HG03045 (cell line): ENCODE results near the gene WDFY4.

ENCODE experiments used
- ATAC-seq: cut with Tn5 transposase; IDR thresholded peaks from one replicate; pipeline ENCODE4 v1.9.1; 2021; ENCODE audit warnings: mild to moderate bottlenecking, moderate library complexity; ENCODE audit not compliant: unreplicated experiment

WDFY4 gene

DNA sequence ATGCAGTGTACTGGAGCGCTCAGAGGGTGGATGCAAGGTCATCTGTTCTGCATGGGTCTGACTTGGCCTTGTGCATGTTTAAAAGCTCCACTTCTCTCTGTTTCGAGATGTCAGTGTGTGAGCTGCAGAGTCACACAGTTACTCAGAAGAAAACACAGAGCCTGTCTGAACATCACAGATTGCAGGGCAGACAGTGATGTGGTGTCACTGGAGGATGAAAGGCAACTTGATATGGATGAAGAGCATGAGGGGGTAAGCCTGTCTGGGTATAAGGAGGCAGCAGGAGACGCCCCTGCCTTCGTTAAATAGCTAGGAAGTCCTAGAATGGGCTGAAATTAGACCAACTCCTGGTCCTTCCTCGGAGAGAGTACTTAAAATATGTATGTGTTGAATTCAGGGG lies 322.5 kb downstream of the WDFY4 start:
- ATAC-seq: no peak

DNA sequence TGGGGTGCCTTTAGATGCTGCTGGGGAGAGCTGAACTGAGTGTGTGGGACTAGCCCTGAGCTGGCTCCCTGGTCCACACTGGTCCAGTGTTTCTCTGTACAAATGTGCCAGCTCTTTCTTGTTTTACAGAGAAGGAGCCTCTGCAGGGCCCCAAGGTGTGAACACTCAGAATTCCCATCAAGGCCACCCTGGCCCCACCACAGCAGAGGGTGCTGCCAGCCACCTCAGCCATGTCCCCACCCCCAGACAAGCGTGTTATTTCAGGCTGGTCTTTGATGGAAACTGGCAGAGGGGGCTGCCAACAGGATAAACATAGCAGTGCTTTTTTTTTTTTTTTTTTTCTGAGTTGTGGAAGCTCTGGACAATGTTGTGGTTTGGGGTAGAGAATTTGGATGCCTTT lies 323.4 kb downstream of the WDFY4 start:
- no peak for ATAC-seq

DNA sequence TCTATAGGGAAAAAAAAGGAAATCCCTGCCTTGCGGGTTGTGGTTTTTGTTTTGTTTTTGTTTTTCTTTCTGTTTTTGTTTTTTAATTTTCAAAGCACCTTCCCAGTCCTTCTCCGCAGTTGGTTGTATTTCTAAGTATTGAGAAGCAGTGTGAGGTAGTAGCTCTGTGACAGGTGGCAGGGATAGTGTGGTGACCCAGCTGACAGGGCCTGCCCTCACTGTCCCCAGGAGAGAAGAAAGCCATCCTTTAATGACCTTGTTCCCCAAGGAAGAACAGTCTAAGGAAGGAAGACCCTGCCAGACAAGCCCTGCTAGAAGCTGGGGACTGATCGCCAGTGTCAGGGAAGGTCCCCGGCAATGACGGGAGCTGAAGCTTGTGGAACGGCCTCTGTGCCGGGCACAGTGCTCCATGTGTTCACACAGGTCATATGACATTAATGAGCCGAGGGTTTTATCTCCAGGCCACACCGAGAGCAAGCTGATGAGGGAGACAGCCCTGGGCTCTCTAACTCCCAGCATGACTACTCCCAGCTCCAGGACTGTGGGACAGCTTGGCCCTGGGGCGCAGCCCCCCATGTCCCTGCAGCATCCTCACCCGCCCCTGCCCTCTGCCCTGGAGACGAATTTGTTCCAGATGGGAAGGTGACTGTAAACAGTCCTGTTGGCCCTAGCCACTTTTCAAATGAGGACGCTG lies 324.0 kb downstream of the WDFY4 start:
- no peak for ATAC-seq

DNA sequence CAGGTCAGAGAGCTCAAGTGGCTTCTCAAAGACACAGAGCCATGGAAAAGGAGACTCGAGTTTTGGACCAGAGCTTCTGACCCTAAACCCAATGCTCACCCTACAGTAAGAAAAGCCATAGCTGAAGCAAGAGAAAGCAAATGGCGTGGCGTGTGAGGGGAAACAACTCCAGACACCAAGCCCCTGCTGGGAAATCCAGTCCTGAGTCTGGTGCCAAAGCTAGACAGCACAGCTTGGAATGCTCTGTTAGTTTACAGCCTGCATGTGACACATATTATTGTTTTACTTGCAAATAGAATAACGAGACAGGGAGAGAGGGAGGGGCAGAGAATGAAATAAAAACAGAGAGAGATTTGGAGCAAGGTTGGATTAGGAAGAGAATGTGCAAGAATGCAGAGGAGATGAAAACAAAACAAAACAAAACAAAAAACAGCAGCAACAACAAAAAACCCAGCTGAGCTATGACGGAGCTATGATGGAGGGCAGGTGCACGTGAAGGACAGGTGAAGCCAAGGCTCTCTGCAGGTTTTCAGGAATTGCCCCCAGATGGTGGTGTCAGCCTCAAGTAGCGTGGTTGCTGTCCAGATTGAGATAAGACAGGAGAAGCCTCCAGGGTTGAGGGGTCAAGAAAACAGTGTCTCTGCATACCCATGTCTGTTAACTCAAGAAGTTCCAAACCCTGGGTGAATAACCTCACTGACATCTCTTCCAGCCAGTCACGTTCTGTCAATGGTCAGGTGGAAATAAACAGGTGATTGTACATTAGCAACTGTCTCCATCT lies 324.7 kb downstream of the WDFY4 start:
- ATAC-seq: no peak

DNA sequence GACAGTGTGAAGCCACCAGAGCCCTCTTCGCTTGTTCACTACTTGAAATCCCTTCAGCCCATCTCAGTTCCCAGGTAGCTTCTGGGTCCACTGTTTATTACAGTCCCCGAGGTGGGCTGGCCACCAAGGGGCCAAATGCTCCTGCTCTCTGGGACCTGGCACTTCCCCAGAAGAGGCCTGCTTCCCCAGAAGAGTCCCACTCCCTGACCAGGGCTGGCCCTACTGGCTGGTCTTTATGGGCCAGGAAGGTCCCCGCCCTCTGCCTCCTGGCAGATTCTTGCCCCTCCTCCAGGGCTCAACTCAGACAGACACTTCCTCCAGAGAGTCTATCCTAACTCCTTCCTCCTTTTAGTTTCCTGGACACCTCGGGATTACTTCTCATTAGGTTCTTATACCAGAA lies 325.6 kb downstream of the WDFY4 start:
- ATAC-seq: no peak

DNA sequence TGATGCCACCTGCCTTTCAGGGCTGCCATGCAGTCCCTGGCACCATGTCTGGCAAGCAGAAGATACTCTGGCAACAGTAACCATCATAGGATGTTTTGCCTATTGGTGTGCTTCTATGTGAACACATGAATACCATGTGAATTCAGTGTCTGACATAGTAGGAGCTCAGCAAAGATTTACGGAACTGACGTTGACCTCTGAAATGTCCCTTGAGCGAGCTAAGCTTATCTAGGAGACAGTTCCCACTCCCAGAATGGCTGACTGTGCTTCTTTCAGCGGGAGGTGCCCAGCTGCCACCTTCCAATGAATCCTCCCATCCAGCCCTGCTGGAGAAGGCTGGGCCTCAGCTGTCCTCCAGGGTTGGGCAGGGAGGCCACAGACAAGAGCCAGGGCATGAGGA lies 326.2 kb downstream of the WDFY4 start:
- ATAC-seq: no peak

DNA sequence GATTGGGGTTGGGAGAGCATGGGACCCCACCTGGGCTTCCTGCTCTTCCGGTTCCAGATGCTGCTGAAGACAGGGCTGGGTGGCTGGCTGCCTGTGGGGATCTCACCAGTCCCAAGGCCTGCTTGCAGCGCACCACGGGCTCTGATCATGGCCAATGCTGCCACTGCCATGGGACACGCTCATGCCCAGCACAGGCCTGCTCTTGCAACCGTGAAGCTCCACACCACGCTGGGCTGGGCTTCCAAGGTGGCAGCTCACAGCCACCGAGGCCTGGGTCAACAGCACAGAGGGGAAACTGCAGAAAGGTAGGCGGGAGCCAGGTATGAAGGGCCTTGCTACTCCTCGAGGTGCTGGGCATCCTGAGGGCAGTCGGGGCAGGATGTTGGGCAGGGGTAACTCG lies 327.1 kb downstream of the WDFY4 start:
- no peak for ATAC-seq

DNA sequence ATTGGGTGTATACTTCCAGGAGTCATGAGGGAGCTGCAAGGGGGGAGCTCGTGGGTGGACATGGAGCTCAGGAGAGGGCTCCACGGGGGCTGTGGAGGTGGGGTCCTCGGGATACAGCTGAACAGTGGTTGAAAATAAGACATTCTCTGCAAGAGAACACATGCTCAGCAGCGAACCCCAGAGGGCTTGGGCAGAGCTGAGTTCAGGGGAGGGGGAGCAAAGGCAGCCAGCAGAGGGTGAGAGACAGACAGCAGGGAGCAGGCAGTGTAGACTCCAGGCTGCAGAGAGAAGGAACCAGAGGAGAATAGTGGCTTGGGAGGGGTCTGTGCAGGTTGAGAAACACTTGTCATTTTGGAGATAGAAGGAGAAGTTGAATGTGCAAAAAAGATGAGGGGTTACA lies 327.9 kb downstream of the WDFY4 start:
- no peak for ATAC-seq

DNA sequence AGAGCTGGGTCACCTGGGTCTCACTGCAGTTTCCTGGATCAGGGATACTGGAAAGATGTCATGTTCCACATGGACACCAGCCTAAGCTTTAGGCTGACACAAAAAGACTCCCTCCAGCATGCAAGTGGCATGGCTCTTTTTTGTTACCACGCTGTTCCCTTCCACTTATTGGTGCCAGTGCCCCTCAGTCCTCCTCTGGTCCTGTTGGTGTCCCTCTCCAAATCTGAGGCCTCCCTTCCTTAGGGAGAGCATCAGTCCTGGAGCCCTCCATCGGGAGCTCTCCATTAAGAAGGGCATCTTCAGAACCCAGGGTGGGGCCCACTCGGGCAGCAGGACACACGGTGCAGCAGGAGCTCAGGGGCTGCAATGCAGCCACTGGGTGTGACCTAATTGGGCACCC lies 331.0 kb downstream of the WDFY4 start:
- ATAC-seq: no peak

DNA sequence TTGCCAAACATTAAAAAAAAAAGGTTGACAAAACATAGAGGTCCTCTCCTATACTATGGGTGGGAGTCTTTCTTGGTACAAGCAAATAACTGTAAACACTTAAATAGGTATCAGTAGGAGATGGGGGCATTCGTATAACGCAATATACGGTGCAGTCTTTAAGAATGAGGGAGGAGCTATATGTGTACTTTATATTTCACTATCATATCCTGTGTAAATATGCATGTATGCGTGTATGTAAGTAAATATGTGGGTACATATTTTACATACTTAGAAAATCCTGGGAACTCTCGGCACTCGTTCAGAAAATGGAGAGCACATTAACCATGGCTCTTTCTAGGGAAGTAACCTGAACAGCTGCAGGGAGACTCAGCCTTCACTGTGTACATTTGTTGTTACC lies 337.0 kb downstream of the WDFY4 start:
- ATAC-seq: no peak

DNA sequence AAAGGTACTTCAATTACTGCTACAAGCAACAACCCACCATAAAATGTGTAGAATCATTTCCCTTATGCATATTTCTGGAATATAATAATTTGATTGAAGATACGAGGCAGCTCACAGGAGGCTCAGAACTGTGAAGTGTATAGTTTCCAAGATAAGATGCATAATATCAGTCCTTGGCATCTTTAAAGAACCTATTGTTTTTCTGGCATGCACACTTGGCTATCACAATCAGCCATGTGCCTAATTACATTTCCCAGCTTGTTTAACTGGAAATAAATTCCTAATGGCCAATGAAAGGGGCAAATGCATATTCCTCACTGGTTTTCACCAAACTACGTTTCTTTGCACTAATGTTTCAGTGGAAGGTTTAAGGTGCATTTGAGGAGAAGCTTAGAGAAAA lies 338.4 kb downstream of the WDFY4 start:
- ATAC-seq: no peak

DNA sequence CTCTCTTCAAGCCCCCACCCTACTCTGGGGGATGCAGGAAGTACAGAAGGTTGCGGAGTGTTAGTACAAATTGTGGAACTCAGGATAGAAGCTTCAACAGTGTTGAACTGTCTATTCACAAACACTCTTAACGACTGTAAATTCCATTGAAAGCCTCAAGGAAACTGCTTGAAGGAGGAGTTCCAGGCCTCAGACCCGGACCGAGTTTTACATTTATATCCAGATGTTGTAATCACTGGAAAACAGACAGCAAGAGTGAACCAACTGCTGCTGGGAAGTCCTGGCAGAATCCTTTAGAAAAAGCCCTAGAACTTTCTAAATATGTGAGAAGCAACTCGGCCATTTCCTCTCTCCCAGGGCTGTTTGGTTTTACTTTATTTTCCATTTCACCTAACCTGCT lies 339.1 kb downstream of the WDFY4 start:
- ATAC-seq: no peak

DNA sequence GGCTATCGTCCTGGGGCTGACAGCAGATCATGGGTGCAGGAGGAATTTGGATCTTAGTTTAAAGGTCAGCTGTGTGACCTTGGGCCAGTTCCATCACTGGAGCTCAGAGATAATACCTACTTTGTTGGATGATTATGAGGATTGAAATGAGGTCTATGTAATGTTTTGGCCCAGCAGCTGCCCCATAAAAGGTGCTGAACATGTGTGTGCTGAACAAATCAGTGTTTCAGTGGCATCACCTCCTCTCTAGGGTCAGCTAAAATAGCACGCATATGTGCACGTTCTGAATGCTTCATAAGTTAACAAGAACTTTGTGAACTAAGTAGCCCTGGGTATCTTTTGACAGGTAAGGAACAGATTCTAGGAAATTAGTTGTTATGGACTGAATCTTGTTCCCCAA lies 339.8 kb downstream of the WDFY4 start:
- ATAC-seq: no peak

DNA sequence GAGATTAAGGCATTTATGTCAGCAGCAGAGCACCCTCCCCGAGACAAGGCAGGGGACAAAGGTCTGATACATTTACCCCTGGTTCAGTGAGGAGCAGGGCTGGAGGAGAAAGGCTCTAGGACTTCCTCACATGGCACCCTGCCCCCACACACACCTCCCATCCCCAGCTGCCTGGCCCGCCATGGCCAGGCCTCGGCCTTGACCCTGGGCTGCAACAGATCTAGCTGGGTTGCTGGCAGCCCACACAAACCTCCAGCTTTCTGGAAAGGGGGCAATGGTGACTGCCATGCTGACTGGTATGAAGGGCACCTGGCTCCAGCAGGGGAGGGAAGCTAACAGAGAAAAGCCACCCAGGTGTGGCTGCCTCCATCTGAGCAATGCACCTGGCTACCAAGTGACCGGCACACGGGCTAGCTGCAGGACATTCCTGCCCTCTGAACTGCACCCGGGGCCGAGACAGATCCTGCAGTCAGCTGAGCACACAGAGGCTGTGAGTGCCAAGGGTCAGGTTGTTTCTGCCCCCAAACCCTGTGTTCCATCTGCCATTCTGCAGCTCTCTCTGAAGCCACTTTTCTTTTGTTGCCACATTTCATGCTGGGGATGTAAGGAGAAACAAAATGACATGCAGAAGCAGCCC lies 340.8 kb downstream of the WDFY4 start:
- ATAC-seq: no peak

DNA sequence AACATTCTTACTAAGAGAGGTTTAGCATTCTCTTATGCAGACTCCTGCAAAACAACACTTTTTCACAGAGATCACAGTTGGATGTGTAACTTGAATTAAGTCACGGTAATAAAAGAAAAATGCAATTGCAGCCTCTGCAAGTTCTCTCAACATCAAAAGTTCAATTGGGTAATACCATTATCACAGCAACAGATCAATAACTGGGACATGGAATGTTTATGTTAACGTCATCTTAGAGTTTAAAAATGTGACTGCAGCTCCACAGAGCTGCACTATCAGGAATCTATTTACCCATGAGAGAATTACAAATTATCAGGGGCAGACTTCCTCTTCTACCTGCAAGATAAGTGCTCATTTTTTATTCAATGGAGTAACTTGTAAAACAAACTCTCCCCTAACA lies 344.0 kb downstream of the WDFY4 start:
- no peak for ATAC-seq

DNA sequence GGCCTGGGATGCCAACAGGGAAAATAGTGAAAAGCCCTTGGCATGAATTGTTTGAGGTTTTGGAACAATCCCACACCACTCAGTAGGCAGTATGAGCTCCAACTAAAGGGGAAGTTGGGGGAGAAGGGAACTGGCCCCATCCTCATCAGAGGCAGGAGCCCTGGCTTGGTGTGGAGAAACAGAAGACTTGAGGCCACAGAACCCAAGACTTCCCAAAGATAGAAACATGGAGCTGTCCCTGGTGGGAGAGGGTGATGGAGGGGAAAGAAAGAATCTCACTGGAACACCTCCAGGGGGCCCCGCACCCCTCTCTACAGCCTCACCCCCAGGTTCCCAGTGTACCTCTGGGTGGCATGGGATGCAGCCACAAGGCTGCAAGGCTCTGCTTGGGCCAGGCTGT lies 345.0 kb downstream of the WDFY4 start:
- no peak for ATAC-seq
